ENCODE data around the gene CEBPZ. TPM values are rescaled to one million over a fixed set of nuclear protein-coding genes. Genes with fewer than 3 reads are reported as not detected.
"Not testable (repeated sequence)": the region's sequence is repeated elsewhere in the genome, so short reads cannot be mapped to it uniquely, and the experiment has no call there.

CEBPZ gene
- total and polyA plus RNA-seq, 2 donors (not counting 1 experiment from before 2014, with no cell fraction given) = 5.3 to 56.5 TPM

- no peak for TF ChIP-seq CTCF (IDR thresholded peaks at IDR 0.05)
- no peak for TF ChIP-seq EZH2 (IDR thresholded peaks at IDR 0.05; ENCODE audit: borderline replicate concordance, insufficient read depth, low read depth, low read length, poor library complexity, severe bottlenecking)
- Histone ChIP-seq H3K9ac (ENCODE audit: low read length) (no peak overlapping the region), H3K27ac (ENCODE audit: low read length in 2 of 2) (no peak overlapping the region), H3K4me1 (ENCODE audit: control insufficient read depth in 2 of 2, insufficient read depth in 2 of 2, low read length in 2 of 2) (no peaks in the 10 kb centered on the region), H3K27me3 (replicated peaks in 1 of 4; ENCODE audit: control extremely low read depth in 1 of 4, control insufficient read depth in 3 of 4, insufficient read depth in 4 of 4, low read length in 3 of 4) (no peaks in the 10 kb centered on the region), H4K20me1 (ENCODE audit: control insufficient read depth, insufficient read depth, low read length, poor library complexity, severe bottlenecking) (no peaks in the 10 kb centered on the region), H3K36me3 (replicated peaks in 1 of 2; ENCODE audit: control extremely low read depth in 1 of 2, control insufficient read depth in 1 of 2, extremely low read depth in 1 of 2, insufficient read depth in 2 of 2, low read length in 1 of 2) (peaks cover 23 to 80% of the 10 kb centered on the region in 2 experiments), H2AFZ (ENCODE audit: insufficient read depth, low read depth, low read length, poor library complexity, severe bottlenecking) (no peak overlapping the region), H3K4me2 (replicated peaks; ENCODE audit: low read depth, low read length, poor library complexity, severe bottlenecking) (no peak overlapping the region), H3K9me3 (ENCODE audit: control extremely low read depth in 1 of 3, control insufficient read depth in 2 of 3, insufficient read depth in 1 of 3, low read length in 2 of 3) (no peaks in the 10 kb centered on the region), H3K4me3 (ENCODE audit: control extremely low read depth in 1 of 5, extremely low read depth in 1 of 5, insufficient read depth in 1 of 5, low read depth in 2 of 5, low read length in 4 of 5) (no peak overlapping the region), H3K79me2 (ENCODE audit: control insufficient read depth, insufficient read depth, low read length) (peaks cover 13% of the 10 kb centered on the region)
- WGBS (ENCODE audit: insufficient coverage) = no CpG with 5 or more reads among the region's 3 CpGs
- intact Hi-C loops (cut with micrococcal nuclease) = no loop called here
- Mint-ChIP-seq H3K9me3 (ENCODE audit: insufficient read depth) (peaks cover 2% of the 10 kb centered on the region), H3K27me3 (no peaks in the 10 kb centered on the region), H3K27ac (no peak overlapping the region), H3K4me1 (no peaks in the 10 kb centered on the region), H3K4me3 (no peak overlapping the region)
- DNase-seq = no peak
- ATAC-seq (ENCODE audit: low read depth) = no peak
- CTCF ChIA-PET = interaction anchor here (0.6 kb wide), 1 partner anchor 25 kb away, joined by 3 read pairs; no protein-coding TSS in a partner anchor
- POLR2A ChIA-PET = no interaction called here
These were observed 19.5 kb downstream of the CEBPZ start for GRCh38 chr2:37211939-37212338.

- H3K36me3 ChIP-seq (replicated peaks in 1 of 2; ENCODE audit: control extremely low read depth in 1 of 2, control insufficient read depth in 1 of 2, extremely low read depth in 1 of 2, insufficient read depth in 2 of 2, low read length in 1 of 2) = peaks cover 23 to 80% of the 10 kb centered on the region in 2 experiments
- H3K4me1 ChIP-seq (ENCODE audit: control insufficient read depth in 2 of 2, insufficient read depth in 2 of 2, low read length in 2 of 2) = no peaks in the 10 kb centered on the region
- H3K27me3 ChIP-seq (replicated peaks in 1 of 4; ENCODE audit: control extremely low read depth in 1 of 4, control insufficient read depth in 3 of 4, insufficient read depth in 4 of 4, low read length in 3 of 4) = no peaks in the 10 kb centered on the region
- ATAC-seq (ENCODE audit: low read depth) = no peak
- H3K79me2 ChIP-seq (ENCODE audit: control insufficient read depth, insufficient read depth, low read length) = peaks cover 21% of the 10 kb centered on the region
- no peak overlapping the region for H3K4me3 Mint-ChIP-seq
- no peaks in the 10 kb centered on the region for H4K20me1 ChIP-seq (ENCODE audit: control insufficient read depth, insufficient read depth, low read length, poor library complexity, severe bottlenecking)
- no peak overlapping the region for H3K4me3 ChIP-seq (ENCODE audit: control extremely low read depth in 1 of 5, extremely low read depth in 1 of 5, insufficient read depth in 1 of 5, low read depth in 2 of 5, low read length in 4 of 5)
- no peaks in the 10 kb centered on the region for H3K27me3 Mint-ChIP-seq
- H3K4me1 Mint-ChIP-seq = no peaks in the 10 kb centered on the region
- CTCF ChIA-PET = interaction anchor here (0.6 kb wide), 1 partner anchor 26 kb away, joined by 3 read pairs; no protein-coding TSS in a partner anchor
- no peak overlapping the region for H3K27ac Mint-ChIP-seq
- POLR2A ChIA-PET = no interaction called here
- no peak overlapping the region for H3K4me2 ChIP-seq (replicated peaks; ENCODE audit: low read depth, low read length, poor library complexity, severe bottlenecking)
- intact Hi-C loops (cut with micrococcal nuclease) = no loop called here
- no peak for TF ChIP-seq EZH2 (IDR thresholded peaks at IDR 0.05; ENCODE audit: borderline replicate concordance, insufficient read depth, low read depth, low read length, poor library complexity, severe bottlenecking)
- no peak for TF ChIP-seq CTCF (IDR thresholded peaks at IDR 0.05)
- no peak for DNase-seq
- no peak overlapping the region for H3K9ac ChIP-seq (ENCODE audit: low read length)
- H3K9me3 Mint-ChIP-seq (ENCODE audit: insufficient read depth) = peaks cover 2% of the 10 kb centered on the region
- no peak overlapping the region for H3K27ac ChIP-seq (ENCODE audit: low read length in 2 of 2)
- H2AFZ ChIP-seq (ENCODE audit: insufficient read depth, low read depth, low read length, poor library complexity, severe bottlenecking) = no peak overlapping the region
- peaks cover 0 to 3% (median 0%) of the 10 kb centered on the region in 3 donors for H3K9me3 ChIP-seq (ENCODE audit: control extremely low read depth in 1 of 3, control insufficient read depth in 2 of 3, insufficient read depth in 1 of 3, low read length in 2 of 3)
These were observed 20.2 kb downstream of the CEBPZ start for GRCh38 chr2:37211212-37211611.

GRCh38 chr2:37206760-37207159 lies 24.6 kb downstream of the CEBPZ start:
- POLR2A ChIA-PET; H3K4me1 ChIP-seq (ENCODE audit: control insufficient read depth in 2 of 2, insufficient read depth in 2 of 2, low read length in 2 of 2); H3K9ac ChIP-seq (ENCODE audit: low read length); H4K20me1 ChIP-seq (ENCODE audit: control insufficient read depth, insufficient read depth, low read length, poor library complexity, severe bottlenecking); H3K4me3 ChIP-seq (ENCODE audit: control extremely low read depth in 1 of 5, extremely low read depth in 1 of 5, insufficient read depth in 1 of 5, low read depth in 2 of 5, low read length in 4 of 5); CTCF ChIA-PET; H3K27me3 Mint-ChIP-seq; H3K27me3 ChIP-seq (replicated peaks in 1 of 4; ENCODE audit: control extremely low read depth in 1 of 4, control insufficient read depth in 3 of 4, insufficient read depth in 4 of 4, low read length in 3 of 4); H3K4me1 Mint-ChIP-seq; H3K4me2 ChIP-seq (replicated peaks; ENCODE audit: low read depth, low read length, poor library complexity, severe bottlenecking); intact Hi-C loops (cut with micrococcal nuclease); ATAC-seq (ENCODE audit: low read depth); H3K4me3 Mint-ChIP-seq; H3K9me3 Mint-ChIP-seq (ENCODE audit: insufficient read depth); H3K27ac Mint-ChIP-seq; H3K27ac ChIP-seq (ENCODE audit: low read length in 2 of 2); H3K9me3 ChIP-seq (ENCODE audit: control extremely low read depth in 1 of 3, control insufficient read depth in 2 of 3, insufficient read depth in 1 of 3, low read length in 2 of 3); H2AFZ ChIP-seq (ENCODE audit: insufficient read depth, low read depth, low read length, poor library complexity, severe bottlenecking); DNase-seq: not testable (repeated sequence)
- Histone ChIP-seq H3K36me3 (replicated peaks in 1 of 2; ENCODE audit: control extremely low read depth in 1 of 2, control insufficient read depth in 1 of 2, extremely low read depth in 1 of 2, insufficient read depth in 2 of 2, low read length in 1 of 2) (peaks cover 24 to 72% of the 10 kb centered on the region in 2 experiments), H3K79me2 (ENCODE audit: control insufficient read depth, insufficient read depth, low read length) (peaks cover 49% of the 10 kb centered on the region)
- no CpG with 5 or more reads among the region's 2 CpGs for WGBS (ENCODE audit: insufficient coverage)
